H1 (cell line): ENCODE results near the gene CD37. TPM values are rescaled to one million over a fixed set of nuclear protein-coding genes. Genes with fewer than 3 reads are reported as not detected.

Source experiments
- CBX5 ChIP-seq: fragments of 300-800, 300-1000 bp; sonication (generic); IDR thresholded peaks from 2 replicates; pipeline ENCODE4 v1.7.1; 2016; ENCODE audit warnings: antibody characterized with exemption, low read length, low read depth
- CHD1 ChIP-seq: IDR thresholded peaks from 2 replicates; pipeline ENCODE4 v1.6.1; 2012; ENCODE audit warnings: low read depth, low read length, improper control_type of control experiment
- CTCF ChIP-seq, 3 experiments: IDR thresholded peaks; 1 replicate in 2 of 3; 2 replicates in 1 of 3; pipeline versions ENCODE4 v1.5.1 to v1.6.1; 2011; ENCODE audit warnings: low read length in 3 of 3, mild to moderate bottlenecking in 3 of 3, inconsistent platforms in 2 of 3, low read depth in 1 of 3, moderate library complexity in 1 of 3; ENCODE audit not compliant: insufficient read depth in 1 of 3; ENCODE audit errors: control extremely low read depth in 1 of 3
- EGR1 ChIP-seq: IDR thresholded peaks from 2 replicates; pipeline ENCODE4 v1.6.1; 2011; ENCODE audit warnings: low read depth, low read length, borderline replicate concordance
- EP300 ChIP-seq, 2 experiments: IDR thresholded peaks; 1 replicate in 1 of 2; 2 replicates in 1 of 2; pipeline ENCODE4 v1.6.1; 2011 to 2012; ENCODE audit warnings: low read depth in 2 of 2, low read length in 2 of 2, mild to moderate bottlenecking in 2 of 2, borderline replicate concordance in 1 of 2, inconsistent platforms in 1 of 2, moderate library complexity in 1 of 2
- EZH2 ChIP-seq: fragments of 200-600 bp; sonication (generic); IDR thresholded peaks from 2 replicates; pipeline ENCODE4 v1.7.1; 2012; ENCODE audit warnings: low read depth, mild to moderate bottlenecking, moderate library complexity, low read length, inconsistent platforms; ENCODE audit not compliant: severe bottlenecking
- HDAC6 ChIP-seq: IDR thresholded peaks from one replicate; pipeline ENCODE4 v1.7.1; 2012; ENCODE audit warnings: low read depth, mild to moderate bottlenecking, inconsistent platforms, low read length, moderate library complexity
- JUND ChIP-seq: IDR thresholded peaks from 2 replicates; pipeline ENCODE4 v1.6.1; 2011; ENCODE audit warnings: mild to moderate bottlenecking, improper control_type of control experiment, low read length
- KDM1A ChIP-seq: fragments of 200-600, 300-600 bp; sonication (generic); IDR thresholded peaks from 2 replicates; pipeline ENCODE4 v1.7.1; 2016; ENCODE audit warnings: mild to moderate bottlenecking, low read length, borderline replicate concordance
- NANOG ChIP-seq: IDR thresholded peaks from 2 replicates; pipeline ENCODE4 v1.6.1; 2011; ENCODE audit warnings: low read length, low read depth, mild to moderate bottlenecking, inconsistent platforms; ENCODE audit not compliant: insufficient read depth, poor library complexity, severe bottlenecking
- POLR2A ChIP-seq, 2 experiments: IDR thresholded peaks; 1 replicate in 1 of 2; 2 replicates in 1 of 2; pipeline ENCODE4 v1.6.1; 2011; ENCODE audit warnings: low read depth in 2 of 2, low read length in 2 of 2, mild to moderate bottlenecking in 2 of 2; ENCODE audit errors: control extremely low read depth in 1 of 2
- POLR2AphosphoS5 ChIP-seq: IDR thresholded peaks from 2 replicates; pipeline ENCODE4 v1.6.1; 2011; ENCODE audit warnings: low read depth, low read length
- POU5F1 ChIP-seq: IDR thresholded peaks from 2 replicates; pipeline ENCODE4 v1.6.1; 2011; ENCODE audit warnings: low read depth, mild to moderate bottlenecking, low read length, moderate library complexity
- RAD21 ChIP-seq, 2 experiments: IDR thresholded peaks in 1 of 2; conservative IDR thresholded peaks in 1 of 2; 2 replicates each; pipeline ENCODE4 v1.6.1; 2011; ENCODE audit warnings: low read depth in 2 of 2, low read length in 2 of 2, improper control_type of control experiment in 1 of 2, inconsistent platforms in 1 of 2, mild to moderate bottlenecking in 1 of 2, moderate library complexity in 1 of 2
- SIN3A ChIP-seq, 2 experiments: IDR thresholded peaks in 1 of 2; conservative IDR thresholded peaks in 1 of 2; 2 replicates each; pipeline ENCODE4 v1.6.1; 2011 to 2012; ENCODE audit warnings: low read length in 2 of 2, improper control_type of control experiment in 1 of 2, low read depth in 1 of 2, mild to moderate bottlenecking in 1 of 2
- SIRT6 ChIP-seq: IDR thresholded peaks from one replicate; pipeline ENCODE4 v1.7.1; 2012; ENCODE audit warnings: low read length, inconsistent platforms
- SIX5 ChIP-seq: IDR thresholded peaks from 2 replicates; pipeline ENCODE4 v1.6.1; 2011; ENCODE audit warnings: mild to moderate bottlenecking, low read depth, low read length
- SP1 ChIP-seq: IDR thresholded peaks from 2 replicates; pipeline ENCODE4 v1.6.1; 2011; ENCODE audit warnings: low read depth, low read length
- SP4 ChIP-seq: IDR thresholded peaks from 2 replicates; pipeline ENCODE4 v1.6.1; 2012; ENCODE audit warnings: low read length, inconsistent platforms
- TCF12 ChIP-seq: IDR thresholded peaks from 2 replicates; pipeline ENCODE4 v1.6.1; 2011; ENCODE audit warnings: low read depth, mild to moderate bottlenecking, low read length
- polyA plus RNA-seq, 7 experiments: library from polyadenylated mRNA; depleted of rRNA in 3 of 7; stranded (reverse) in 5 of 7; unstranded in 2 of 7; fragments of >200 nt in 5 of 7; fragments of 200-250 nt in 2 of 7; gene quantifications; 1 replicate in 5 of 7; 2 replicates in 1 of 7; 4 replicates in 1 of 7; pipeline versions ENCODE4 v1.2.1 to v1.2.3, GENCODE V29; 2011 to 2013; ENCODE audit warnings: missing spikeins in 2 of 7, mixed read lengths in 2 of 7
- total RNA-seq: library from RNA; stranded (reverse); fragmentation: NEBNext Ultra II Directional; extraction: Animal tissue kit (Norgen Biotek cat#: 25700); gene quantifications from 2 replicates; pipeline ENCODE4 v1.2.1, GENCODE V29; 2021
- TF ChIP-seq, protein P1 (sequence below): IDR thresholded peaks from 2 replicates; pipeline ENCODE4 v1.6.1; 2012; ENCODE audit warnings: inconsistent platforms

The CD37 gene
- total and polyA plus RNA-seq, 2 of the 8 experiments (the other 6 are each of a cell fraction or from before 2014, with no cell fraction given) = not detected

DNA sequence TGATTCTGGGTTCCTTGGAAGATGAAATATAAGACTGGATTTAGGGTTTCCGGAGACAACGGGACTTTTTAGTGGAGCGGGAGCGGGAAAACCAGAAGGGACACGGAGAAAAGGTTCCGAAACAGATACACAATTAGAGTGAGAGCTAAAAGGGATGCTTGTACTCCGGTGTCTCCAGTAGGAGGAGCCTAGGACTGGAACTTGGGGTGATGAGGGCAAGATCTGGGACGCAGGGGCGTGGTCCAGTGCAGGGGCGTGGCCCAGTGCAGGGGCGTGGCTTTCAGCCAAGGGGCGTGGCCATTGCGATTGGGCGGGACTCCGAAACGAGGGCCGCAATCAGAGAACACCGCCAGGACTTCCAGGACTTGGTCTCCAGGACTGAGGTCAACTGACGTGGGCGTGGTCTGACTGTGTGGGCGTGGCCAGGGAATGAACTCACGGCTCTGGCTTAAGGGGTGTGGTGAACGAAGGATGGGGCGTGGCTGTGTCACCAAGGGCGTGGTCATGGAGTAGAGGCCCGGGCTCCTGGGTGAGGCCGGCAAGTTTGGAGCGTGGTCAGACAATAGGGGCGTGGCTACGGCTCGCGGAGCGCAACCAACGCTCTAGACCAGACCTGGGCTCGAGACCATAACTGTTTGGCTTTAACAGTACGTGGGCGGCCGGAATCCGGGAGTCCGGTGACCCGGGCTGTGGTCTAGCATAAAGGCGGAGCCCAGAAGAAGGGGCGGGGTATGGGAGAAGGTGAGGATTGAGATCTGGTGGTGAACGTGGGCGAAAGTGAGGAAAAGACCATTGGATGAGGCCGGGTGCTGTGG is 28.3 kb downstream of the CD37 start, which contains the start of gene DKKL1 (continued):
- TF ChIP-seq POLR2AphosphoS5 (0 out of 2 replicates have a peak, but pooled peaks have one; percentile 24), SP4 (peak; percentile 90), JUND (0 out of 2 replicates have a peak, but pooled peaks have one; percentile 35), POLR2A (IDR thresholded peaks at IDR 0.05; ENCODE audit: control extremely low read depth in 1 of 2, low read depth in 2 of 2, low read length in 2 of 2) (peak in 1 of 2 experiments; percentile 29; a peak in 1 of 3 replicates), EP300 (IDR thresholded peaks at IDR 0.05; ENCODE audit: borderline replicate concordance in 1 of 2, low read depth in 2 of 2, low read length in 2 of 2) (no peak), KDM1A (0 out of 2 replicates have a peak, but pooled peaks have one; percentile 54), HDAC6 (no peak), CTCF (IDR thresholded peaks at IDR 0.05; ENCODE audit: control extremely low read depth in 1 of 3, insufficient read depth in 1 of 3, low read depth in 1 of 3, low read length in 3 of 3) (peak in 2 of 3 experiments; percentile 14 to 55; a peak in 2 of 4 replicates), SP1 (peak; percentile 84), SIRT6 (no peak), CHD1 (no peak), SIX5 (no peak), POU5F1 (no peak), RAD21 (IDR thresholded peaks at IDR 0.05 in 1 of 2, conservative IDR thresholded peaks at IDR 0.05 in 1 of 2; ENCODE audit: low read depth in 2 of 2, low read length in 2 of 2) (peak; percentile 49 to 53; a peak in 3 of 4 replicates), EGR1 (peak; percentile 61), NANOG (no peak), CBX5 (no peak), SIN3A (conservative IDR thresholded peaks at IDR 0.05 in 1 of 2, IDR thresholded peaks at IDR 0.05 in 1 of 2; ENCODE audit: low read depth in 1 of 2, low read length in 2 of 2) (peak in 1 of 2 experiments; percentile 79; a peak in 2 of 4 replicates), TCF12 (no peak), EZH2 (no peak)
- TF ChIP-seq, protein P1, sequence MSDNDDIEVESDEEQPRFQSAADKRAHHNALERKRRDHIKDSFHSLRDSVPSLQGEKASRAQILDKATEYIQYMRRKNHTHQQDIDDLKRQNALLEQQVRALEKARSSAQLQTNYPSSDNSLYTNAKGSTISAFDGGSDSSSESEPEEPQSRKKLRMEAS = peak; percentile 68
